GM12878 (cell line): ENCODE measurements around the gene APOA4. TPM values are rescaled to one million over a fixed set of nuclear protein-coding genes. Genes with fewer than 3 reads are reported as not detected.

Experiments
- ATAC-seq: fragments of 200-7000 bp; cut with Tn5 transposase; 3 replicates; pipeline ENCODE4 v1.9.1; 2020; ENCODE audit warnings: mild to moderate bottlenecking, moderate library complexity
- BruUV-seq: library from RNA; stranded (reverse); fragments of 400-500 nt; replicated peaks from 2 replicates; lab custom pipeline; 2021; lab: Mats Ljungman, UMichigan
- CTCF ChIA-PET: fragments of 300-600 bp; sonication (Branson Sonifier 250); formaldehyde crosslinking; extraction: SDS; loops from one replicate; lab custom pipeline; 2021; ENCODE audit warnings: inconsistent platforms; lab: Yijun Ruan, JAX
- POLR2A ChIA-PET: fragments of 350-600 bp; formaldehyde crosslinking; extraction: SDS; loops from one replicate; lab custom pipeline; 2021; ENCODE audit warnings: inconsistent platforms; lab: Charles Lee
- RAD21 ChIA-PET: fragments of 300-600 bp; sonication (Branson Sonifier 250); formaldehyde crosslinking; loops from one replicate; lab custom pipeline; 2023; ENCODE audit warnings: antibody characterized with exemption; ENCODE audit not compliant: unreplicated experiment; lab: Charles Lee
- SMC1A ChIA-PET: fragments of 300-600 bp; sonication (Branson Sonifier 250); formaldehyde crosslinking; loops from one replicate; lab custom pipeline; 2023; ENCODE audit not compliant: unreplicated experiment, uncharacterized antibody; lab: Charles Lee
- DNase-seq: peaks from one replicate; pipeline ENCODE4 v3.0.0-alpha.2; 2011; ENCODE audit warnings: low read depth, low spot score
- FAIRE-seq: peaks from 3 replicates; lab custom pipeline; 2011; peaks lifted over from hg19 to GRCh38; lab: Jason Lieb, UNC
- H2AFZ ChIP-seq: 2 replicates; pipeline ENCODE4 v1.6.0; 2011; ENCODE audit warnings: low read depth, low read length, control low read depth; ENCODE audit not compliant: control insufficient read depth
- H3K27ac ChIP-seq: 2 replicates; pipeline ENCODE4 v1.5.1; 2011; ENCODE audit warnings: control low read depth; ENCODE audit not compliant: control insufficient read depth, insufficient read depth
- H3K27me3 ChIP-seq, 2 experiments: replicated peaks in 1 of 2; 2 replicates each; pipeline versions ENCODE4 v1.6.0 to v1.6.1; 2011; ENCODE audit warnings: low read length in 1 of 2; ENCODE audit not compliant: control insufficient read depth in 2 of 2, insufficient read depth in 2 of 2
- H3K36me3 ChIP-seq, 2 experiments: 2 replicates each; pipeline ENCODE4 v1.5.1; 2011; ENCODE audit warnings: low read length in 1 of 2; ENCODE audit not compliant: control insufficient read depth in 2 of 2, insufficient read depth in 2 of 2
- H3K4me1 ChIP-seq: 2 replicates; pipeline ENCODE4 v1.6.1; 2011; ENCODE audit warnings: mild to moderate bottlenecking, low read length, moderate library complexity, mixed read lengths; ENCODE audit not compliant: control insufficient read depth, insufficient read depth
- H3K4me2 ChIP-seq: 2 replicates; pipeline ENCODE4 v1.6.0; 2011; ENCODE audit warnings: control low read depth; ENCODE audit not compliant: control insufficient read depth, insufficient read depth
- H3K4me3 ChIP-seq: fragments of 200-600 bp; sonication (generic); 2 replicates; pipeline ENCODE4 v1.5.1; 2016
- H3K79me2 ChIP-seq: 2 replicates; pipeline ENCODE4 v1.6.0; 2011; ENCODE audit warnings: low read length; ENCODE audit not compliant: control insufficient read depth, insufficient read depth
- H3K9ac ChIP-seq: 2 replicates; pipeline ENCODE4 v1.8.0; 2011; ENCODE audit warnings: low read length, control low read depth, mixed read lengths; ENCODE audit not compliant: control insufficient read depth, insufficient read depth
- H3K9me3 ChIP-seq: replicated peaks from 3 replicates; pipeline ENCODE4 v1.5.1; 2011; ENCODE audit warnings: mild to moderate bottlenecking, low read length; ENCODE audit not compliant: control insufficient read depth, insufficient read depth
- H4K20me1 ChIP-seq: 2 replicates; pipeline ENCODE4 v1.6.0; 2011; ENCODE audit not compliant: control insufficient read depth, insufficient read depth
- BACH1 ChIP-seq: fragments of 450-650 bp; IDR thresholded peaks from 2 replicates; pipeline ENCODE4 v1.6.1; 2017; ENCODE audit warnings: mild to moderate bottlenecking, borderline replicate concordance
- BMI1 ChIP-seq: fragments of 450-650 bp; IDR thresholded peaks from 2 replicates; pipeline ENCODE4 v1.6.1; 2016; ENCODE audit warnings: mild to moderate bottlenecking, moderate library complexity, borderline replicate concordance
- CBX5 ChIP-seq: sonication (generic); IDR thresholded peaks from 2 replicates; pipeline ENCODE4 v1.6.1; 2016; ENCODE audit warnings: low read depth, moderate library complexity, mild to moderate bottlenecking, inconsistent platforms
- EZH2 ChIP-seq: IDR thresholded peaks from 2 replicates; pipeline ENCODE4 v1.6.1; 2012; ENCODE audit warnings: low read depth, mild to moderate bottlenecking, control low read depth, inconsistent platforms, low read length, borderline replicate concordance; ENCODE audit not compliant: control insufficient read depth
- HDGF ChIP-seq: fragments of 450-650 bp; IDR thresholded peaks from 2 replicates; pipeline ENCODE4 v1.6.1; 2016; ENCODE audit warnings: antibody characterized with exemption
- PAX8 ChIP-seq: fragments of 450-650 bp; IDR thresholded peaks from 2 replicates; pipeline ENCODE4 v1.6.1; 2017; ENCODE audit warnings: mild to moderate bottlenecking, moderate library complexity
- RAD21 ChIP-seq: IDR thresholded peaks from 2 replicates; pipeline ENCODE4 v1.6.1; 2011; ENCODE audit warnings: mild to moderate bottlenecking, low read depth, low read length, moderate library complexity; ENCODE audit not compliant: insufficient read depth
- SUZ12 ChIP-seq: fragments of 200-600 bp; sonication (generic); IDR thresholded peaks from one replicate; pipeline ENCODE4 v1.6.1; 2018; ENCODE audit warnings: antibody characterized with exemption, mild to moderate bottlenecking; ENCODE audit not compliant: unreplicated experiment
- WRNIP1 ChIP-seq: IDR thresholded peaks from 2 replicates; pipeline ENCODE4 v1.6.1; 2011; ENCODE audit warnings: low read depth, low read length, improper control_type of control experiment, borderline replicate concordance
- YY1 ChIP-seq: IDR thresholded peaks from 2 replicates; pipeline ENCODE4 v1.6.1; 2011; ENCODE audit warnings: low read depth, mild to moderate bottlenecking, low read length
- WGBS: methylation state at CpG from one replicate; pipeline ENCODE4 v1.1.6; 2016; ENCODE audit warnings: low lambda C conversion rate; ENCODE audit not compliant: insufficient replicate concordance, insufficient coverage; ENCODE audit errors: missing lambda C conversion rate; 5-methylcytosine and 5-hydroxymethylcytosine counted together
- in situ Hi-C: fragments of 300-500 bp; cut with MboI; formaldehyde crosslinking; loops from 9 replicates; pipeline ENCODE4 v1.14.3; 2018; ENCODE audit warnings: mixed read lengths
- intact Hi-C: fragments of 100-400 bp; cut with micrococcal nuclease; formaldehyde crosslinking; loops from one replicate; pipeline ENCODE4 v1.14.2; 2022; ENCODE audit not compliant: unreplicated experiment
- polyA plus RNA-seq, 11 experiments: library from polyadenylated mRNA; depleted of rRNA in 4 of 11; unstranded in 6 of 11; stranded (reverse) in 5 of 11; fragments of >200 nt; fragmentation: Nextera tagmentation in 4 of 11; fragmentation: Illumina TruSeq in 1 of 11; extraction: Ambion mirVana in 4 of 11; extraction: Trizol in 1 of 11; gene quantifications; 1 replicate in 1 of 11; 2 replicates in 10 of 11; pipeline versions ENCODE4 v1.2.1 to v1.2.3, GENCODE V29; 2011 to 2016; ENCODE audit warnings: inconsistent platforms in 2 of 11, missing spikeins in 2 of 11, low read depth in 1 of 11
- total RNA-seq, 4 experiments: library from RNA; depleted of rRNA in 3 of 4; stranded (reverse); fragments of >200 nt in 3 of 4; fragmentation: Illumina TruSeq in 1 of 4; extraction: Trizol in 1 of 4; gene quantifications; 2 replicates each; pipeline versions ENCODE4 v1.2.1 to v1.2.3, GENCODE V29; 2013 to 2021
- TF ChIP-seq, protein P1 (sequence below): fragments of 450-650 bp; IDR thresholded peaks from 2 replicates; pipeline ENCODE4 v1.6.1; 2017; ENCODE audit warnings: mild to moderate bottlenecking, moderate library complexity
- TF ChIP-seq, protein P2 (sequence below): IDR thresholded peaks from 2 replicates; pipeline ENCODE4 v1.6.1; 2011; ENCODE audit warnings: mild to moderate bottlenecking, low read depth, low read length, moderate library complexity; ENCODE audit not compliant: insufficient replicate concordance
- TF ChIP-seq, protein P3 (sequence below): IDR thresholded peaks from 2 replicates; pipeline ENCODE4 v1.6.1; 2012; ENCODE audit warnings: low read depth, low read length, improper control_type of control experiment

APOA4 gene
- total and polyA plus RNA-seq, 10 of the 15 experiments (the other 5 are each of a cell fraction or from before 2014, with no cell fraction given), result not detected

DNA sequence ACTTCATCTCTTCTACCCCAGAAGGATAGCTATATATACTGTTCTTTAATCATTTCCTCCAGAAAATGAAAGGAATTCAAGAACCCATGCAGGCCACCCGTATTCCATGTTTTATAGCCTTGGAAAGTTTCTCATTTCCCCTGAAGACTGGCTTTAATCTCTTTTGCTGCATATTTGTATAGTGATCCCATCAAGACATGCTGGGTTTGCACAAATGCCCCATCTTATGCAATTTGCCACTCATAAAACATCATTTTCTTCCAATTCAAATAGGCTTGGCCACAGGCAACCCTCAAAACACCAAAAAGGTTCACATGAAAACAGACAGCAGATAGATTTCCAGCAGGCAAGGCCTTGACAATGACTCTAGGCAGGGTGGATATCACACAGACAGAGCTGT is 42.6 kb upstream of the APOA4 start (continued):
- TF ChIP-seq, protein P1, sequence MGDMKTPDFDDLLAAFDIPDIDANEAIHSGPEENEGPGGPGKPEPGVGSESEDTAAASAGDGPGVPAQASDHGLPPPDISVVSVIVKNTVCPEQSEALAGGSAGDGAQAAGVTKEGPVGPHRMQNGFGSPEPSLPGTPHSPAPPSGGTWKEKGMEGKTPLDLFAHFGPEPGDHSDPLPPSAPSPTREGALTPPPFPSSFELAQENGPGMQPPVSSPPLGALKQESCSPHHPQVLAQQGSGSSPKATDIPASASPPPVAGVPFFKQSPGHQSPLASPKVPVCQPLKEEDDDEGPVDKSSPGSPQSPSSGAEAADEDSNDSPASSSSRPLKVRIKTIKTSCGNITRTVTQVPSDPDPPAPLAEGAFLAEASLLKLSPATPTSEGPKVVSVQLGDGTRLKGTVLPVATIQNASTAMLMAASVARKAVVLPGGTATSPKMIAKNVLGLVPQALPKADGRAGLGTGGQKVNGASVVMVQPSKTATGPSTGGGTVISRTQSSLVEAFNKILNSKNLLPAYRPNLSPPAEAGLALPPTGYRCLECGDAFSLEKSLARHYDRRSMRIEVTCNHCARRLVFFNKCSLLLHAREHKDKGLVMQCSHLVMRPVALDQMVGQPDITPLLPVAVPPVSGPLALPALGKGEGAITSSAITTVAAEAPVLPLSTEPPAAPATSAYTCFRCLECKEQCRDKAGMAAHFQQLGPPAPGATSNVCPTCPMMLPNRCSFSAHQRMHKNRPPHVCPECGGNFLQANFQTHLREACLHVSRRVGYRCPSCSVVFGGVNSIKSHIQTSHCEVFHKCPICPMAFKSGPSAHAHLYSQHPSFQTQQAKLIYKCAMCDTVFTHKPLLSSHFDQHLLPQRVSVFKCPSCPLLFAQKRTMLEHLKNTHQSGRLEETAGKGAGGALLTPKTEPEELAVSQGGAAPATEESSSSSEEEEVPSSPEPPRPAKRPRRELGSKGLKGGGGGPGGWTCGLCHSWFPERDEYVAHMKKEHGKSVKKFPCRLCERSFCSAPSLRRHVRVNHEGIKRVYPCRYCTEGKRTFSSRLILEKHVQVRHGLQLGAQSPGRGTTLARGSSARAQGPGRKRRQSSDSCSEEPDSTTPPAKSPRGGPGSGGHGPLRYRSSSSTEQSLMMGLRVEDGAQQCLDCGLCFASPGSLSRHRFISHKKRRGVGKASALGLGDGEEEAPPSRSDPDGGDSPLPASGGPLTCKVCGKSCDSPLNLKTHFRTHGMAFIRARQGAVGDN, result no peak
- no peak for TF ChIP-seq BACH1
- no peak for TF ChIP-seq WRNIP1
- TF ChIP-seq CBX5, result no peak
- TF ChIP-seq PAX8, result no peak
- no peak for TF ChIP-seq HDGF

DNA sequence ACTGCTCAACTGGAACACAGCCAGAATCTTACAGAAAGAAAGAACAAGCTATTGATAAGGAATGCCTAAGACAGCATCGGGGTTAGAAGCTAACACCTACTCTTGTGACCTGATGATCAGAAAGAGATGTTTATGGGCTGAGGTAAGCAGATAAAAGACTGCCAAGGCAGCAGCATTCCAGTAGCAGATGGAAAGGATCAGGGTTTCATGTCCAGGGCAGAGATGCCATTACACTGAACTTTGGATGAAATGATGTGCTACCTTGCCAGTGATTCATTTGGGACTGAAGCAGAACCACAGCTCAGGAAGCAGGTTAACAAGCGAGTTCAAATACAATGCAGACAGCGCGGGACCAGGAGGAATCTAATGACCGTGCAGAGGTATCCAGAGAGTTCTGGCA is 41.4 kb upstream of the APOA4 start:
- no peak overlapping the region for H3K4me3 ChIP-seq
- no peak overlapping the region for H3K9ac ChIP-seq
- CTCF ChIA-PET, result interaction anchor here (1.0 kb wide), 1 partner anchor 46 kb away, joined by 3 read pairs; no protein-coding TSS in a partner anchor
- FAIRE-seq, result no peak
- H3K4me2 ChIP-seq, result no peak overlapping the region
- H2AFZ ChIP-seq, result no peak overlapping the region
- no peaks in the 10 kb centered on the region for H4K20me1 ChIP-seq
- H3K9me3 ChIP-seq, result no peaks in the 10 kb centered on the region
- H3K27me3 ChIP-seq, result no peaks in the 10 kb centered on the region
- no peaks in the 10 kb centered on the region for H3K4me1 ChIP-seq
- no peak for ATAC-seq
- RAD21 ChIA-PET, result interaction anchor here (2.2 kb wide), 1 partner anchor 11 kb away, joined by 4 read pairs; no protein-coding TSS in a partner anchor
- BruUV-seq, result no TSS peak
- 97% methylated on average over 5 of the region's 5 CpGs for WGBS
- DNase-seq, result no peak
- in situ Hi-C loops (no loop called here), intact Hi-C loops (no loop called here)
- SMC1A ChIA-PET, result interaction anchor here (0.8 to 1.3 kb wide), 2 partner anchors 10 to 11 kb away, joined by 3 read pairs; no protein-coding TSS in a partner anchor
- POLR2A ChIA-PET, result interaction anchor here (2.0 kb wide), 1 partner anchor 11 kb away, joined by 7 read pairs; no protein-coding TSS in a partner anchor
- no peak overlapping the region for H3K27ac ChIP-seq
- H3K36me3 ChIP-seq, result peaks cover 3 to 16% of the 10 kb centered on the region in 2 experiments
- no peaks in the 10 kb centered on the region for H3K79me2 ChIP-seq
- TF ChIP-seq, protein P2, sequence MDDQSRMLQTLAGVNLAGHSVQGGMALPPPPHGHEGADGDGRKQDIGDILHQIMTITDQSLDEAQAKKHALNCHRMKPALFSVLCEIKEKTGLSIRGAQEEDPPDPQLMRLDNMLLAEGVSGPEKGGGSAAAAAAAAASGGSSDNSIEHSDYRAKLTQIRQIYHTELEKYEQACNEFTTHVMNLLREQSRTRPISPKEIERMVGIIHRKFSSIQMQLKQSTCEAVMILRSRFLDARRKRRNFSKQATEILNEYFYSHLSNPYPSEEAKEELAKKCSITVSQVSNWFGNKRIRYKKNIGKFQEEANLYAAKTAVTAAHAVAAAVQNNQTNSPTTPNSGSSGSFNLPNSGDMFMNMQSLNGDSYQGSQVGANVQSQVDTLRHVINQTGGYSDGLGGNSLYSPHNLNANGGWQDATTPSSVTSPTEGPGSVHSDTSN, result no peak
- TF ChIP-seq, protein P3, sequence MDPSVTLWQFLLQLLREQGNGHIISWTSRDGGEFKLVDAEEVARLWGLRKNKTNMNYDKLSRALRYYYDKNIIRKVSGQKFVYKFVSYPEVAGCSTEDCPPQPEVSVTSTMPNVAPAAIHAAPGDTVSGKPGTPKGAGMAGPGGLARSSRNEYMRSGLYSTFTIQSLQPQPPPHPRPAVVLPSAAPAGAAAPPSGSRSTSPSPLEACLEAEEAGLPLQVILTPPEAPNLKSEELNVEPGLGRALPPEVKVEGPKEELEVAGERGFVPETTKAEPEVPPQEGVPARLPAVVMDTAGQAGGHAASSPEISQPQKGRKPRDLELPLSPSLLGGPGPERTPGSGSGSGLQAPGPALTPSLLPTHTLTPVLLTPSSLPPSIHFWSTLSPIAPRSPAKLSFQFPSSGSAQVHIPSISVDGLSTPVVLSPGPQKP, result no peak
- TF ChIP-seq BACH1 (no peak), BMI1 (no peak), YY1 (no peak), RAD21 (no peak), EZH2 (no peak), SUZ12 (no peak)
